Activated T-cell treated with anti-CD3 and anti-CD28 coated beads, Interleukin-2, amount 50 U/mL, for 24 hours (primary cell): ENCODE results near the gene SH3GL3.

Experiments used
- DNase-seq: peaks from one replicate; pipeline ENCODE4 v3.0.0-alpha.2; 2020
- H3K27ac Mint-ChIP-seq: 2 replicates; pipeline ENCODE4 v1.8.0; 2020; ENCODE audit warnings: mild to moderate bottlenecking, mixed read lengths
- H3K27me3 Mint-ChIP-seq: 2 replicates; pipeline ENCODE4 v1.8.0; 2020; ENCODE audit warnings: mixed read lengths
- H3K36me3 Mint-ChIP-seq: 2 replicates; pipeline ENCODE4 v1.8.0; 2020; ENCODE audit warnings: low read depth, mixed read lengths
- H3K4me1 Mint-ChIP-seq: 2 replicates; pipeline ENCODE4 v1.8.0; 2020; ENCODE audit warnings: low read depth, mixed read lengths
- H3K4me3 Mint-ChIP-seq: 2 replicates; pipeline ENCODE4 v1.8.0; 2020; ENCODE audit warnings: mild to moderate bottlenecking, moderate library complexity, mixed read lengths
- H3K9me3 Mint-ChIP-seq: 2 replicates; pipeline ENCODE4 v1.8.0; 2020; ENCODE audit warnings: mixed read lengths

SH3GL3 gene

DNA sequence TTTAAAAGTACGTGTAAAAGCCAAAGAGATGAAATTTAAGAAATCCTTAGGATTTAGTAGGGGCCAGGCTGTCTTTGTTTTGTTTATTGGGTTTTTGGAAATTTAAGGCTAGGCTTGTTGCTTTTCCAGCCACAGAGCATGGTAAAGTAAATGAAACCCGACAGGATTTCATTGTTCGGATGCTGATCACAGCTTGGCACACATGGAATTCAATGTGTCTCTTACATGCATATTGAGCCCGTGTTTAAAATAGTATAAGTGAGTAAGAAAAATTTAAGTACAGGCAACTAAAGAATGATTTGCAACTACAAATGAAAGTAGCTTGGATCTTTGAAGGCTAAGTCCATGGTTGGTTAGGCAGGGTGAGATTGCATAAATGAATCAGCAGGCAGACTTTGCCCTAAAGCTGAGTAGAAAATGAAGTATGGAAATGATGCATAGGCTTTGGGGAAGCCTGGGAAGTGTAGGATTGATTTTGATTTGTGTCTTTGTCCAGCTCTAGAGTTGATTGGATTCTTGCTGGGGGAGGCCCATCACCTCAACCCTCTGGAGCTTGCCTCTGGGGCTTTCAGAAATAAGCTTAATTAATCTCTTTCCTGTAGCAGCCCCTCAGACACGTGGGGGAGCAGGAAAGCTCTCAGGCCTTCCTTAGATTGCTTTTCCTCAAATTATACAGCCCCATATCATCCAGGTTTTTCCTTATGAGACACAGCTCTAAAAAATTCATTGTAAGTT lies 138.6 kb downstream of the SH3GL3 start:
- H3K9me3 Mint-ChIP-seq, result no peaks in the 10 kb centered on the region
- H3K36me3 Mint-ChIP-seq, result no peaks in the 10 kb centered on the region
- H3K27ac Mint-ChIP-seq, result no peak overlapping the region
- no peaks in the 10 kb centered on the region for H3K4me1 Mint-ChIP-seq
- no peak overlapping the region for H3K4me3 Mint-ChIP-seq
- no peaks in the 10 kb centered on the region for H3K27me3 Mint-ChIP-seq
- no peak for DNase-seq

- H3K4me3 Mint-ChIP-seq, result no peak overlapping the region
- H3K27ac Mint-ChIP-seq, result no peak overlapping the region
- H3K27me3 Mint-ChIP-seq, result no peaks in the 10 kb centered on the region
- H3K4me1 Mint-ChIP-seq, result no peaks in the 10 kb centered on the region
- no peaks in the 10 kb centered on the region for H3K36me3 Mint-ChIP-seq
- no peaks in the 10 kb centered on the region for H3K9me3 Mint-ChIP-seq
- DNase-seq, result no peak
Observed at GRCh38 chr15:83587091-83587490, 139.9 kb downstream of the SH3GL3 start.

GRCh38 chr15:83588441-83588840 lies 141.3 kb downstream of the SH3GL3 start:
- no peaks in the 10 kb centered on the region for H3K9me3 Mint-ChIP-seq
- no peak overlapping the region for H3K27ac Mint-ChIP-seq
- no peaks in the 10 kb centered on the region for H3K27me3 Mint-ChIP-seq
- H3K36me3 Mint-ChIP-seq, result no peaks in the 10 kb centered on the region
- DNase-seq, result no peak
- H3K4me3 Mint-ChIP-seq, result no peak overlapping the region
- H3K4me1 Mint-ChIP-seq, result no peaks in the 10 kb centered on the region

DNA sequence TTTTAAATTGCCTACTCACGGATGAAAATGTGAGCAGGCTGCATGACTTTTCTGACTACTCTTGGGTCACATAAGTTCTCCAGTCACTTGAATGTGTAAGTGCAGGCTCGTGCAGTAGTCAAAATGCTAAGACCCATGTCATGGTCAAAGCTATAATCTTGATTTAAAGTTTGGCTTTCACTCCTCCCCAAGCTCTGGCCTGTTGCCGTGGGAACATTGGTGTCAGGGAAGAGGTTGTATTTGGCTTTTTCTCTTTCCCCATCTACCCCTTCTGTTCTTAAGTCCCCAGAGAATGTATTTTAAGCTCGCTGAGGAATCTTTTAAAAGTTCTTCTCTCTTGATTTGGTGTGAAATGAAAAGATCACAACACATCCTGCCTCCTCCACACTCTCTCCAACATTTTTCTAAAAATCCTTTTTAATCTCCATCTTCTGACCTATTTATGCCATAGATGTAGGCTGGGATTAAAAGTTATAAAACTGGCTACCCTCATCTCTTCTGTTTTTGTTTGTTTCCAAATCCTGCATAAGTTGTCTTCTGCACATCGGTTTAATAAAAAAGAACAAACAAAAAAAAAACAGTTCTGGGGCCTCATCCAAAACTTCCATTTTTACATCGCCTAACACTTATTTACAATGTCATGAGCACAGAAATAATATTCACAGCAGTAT lies 145.4 kb downstream of the SH3GL3 start:
- no peak overlapping the region for H3K4me3 Mint-ChIP-seq
- H3K36me3 Mint-ChIP-seq, result no peaks in the 10 kb centered on the region
- H3K4me1 Mint-ChIP-seq, result no peaks in the 10 kb centered on the region
- H3K27ac Mint-ChIP-seq, result no peak overlapping the region
- H3K9me3 Mint-ChIP-seq, result no peaks in the 10 kb centered on the region
- no peak for DNase-seq
- no peaks in the 10 kb centered on the region for H3K27me3 Mint-ChIP-seq

DNA sequence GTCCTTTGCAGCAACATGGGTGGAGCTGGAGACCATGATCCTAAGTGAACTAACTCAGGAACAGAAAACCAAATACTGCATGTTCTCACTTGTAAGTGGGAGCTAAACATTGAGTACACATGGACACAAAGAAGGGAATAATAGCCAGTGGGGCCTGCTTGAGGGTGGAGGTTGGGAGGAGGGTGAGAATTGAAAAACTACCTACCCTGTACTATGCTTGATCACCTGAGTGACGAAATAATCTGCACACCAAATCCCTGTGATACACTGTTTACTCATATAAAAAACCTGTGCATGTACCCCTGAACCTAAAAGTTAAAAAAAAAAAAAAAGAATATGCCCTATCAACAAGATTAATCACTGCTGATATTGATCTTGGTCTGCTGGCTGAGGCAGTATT lies 148.1 kb downstream of the SH3GL3 start:
- no peak overlapping the region for H3K27ac Mint-ChIP-seq
- peaks cover 4% of the 10 kb centered on the region for H3K9me3 Mint-ChIP-seq
- H3K4me3 Mint-ChIP-seq, result no peak overlapping the region
- no peak for DNase-seq
- peaks cover 5% of the 10 kb centered on the region for H3K27me3 Mint-ChIP-seq
- H3K36me3 Mint-ChIP-seq, result no peaks in the 10 kb centered on the region
- no peaks in the 10 kb centered on the region for H3K4me1 Mint-ChIP-seq

GRCh38 chr15:83598031-83598430 lies 150.9 kb downstream of the SH3GL3 start:
- H3K4me1 Mint-ChIP-seq, result no peaks in the 10 kb centered on the region
- no peak overlapping the region for H3K27ac Mint-ChIP-seq
- H3K36me3 Mint-ChIP-seq, result no peaks in the 10 kb centered on the region
- DNase-seq, result no peak
- H3K9me3 Mint-ChIP-seq, result peaks cover 4% of the 10 kb centered on the region
- H3K27me3 Mint-ChIP-seq, result peaks cover 9% of the 10 kb centered on the region
- no peak overlapping the region for H3K4me3 Mint-ChIP-seq

DNA sequence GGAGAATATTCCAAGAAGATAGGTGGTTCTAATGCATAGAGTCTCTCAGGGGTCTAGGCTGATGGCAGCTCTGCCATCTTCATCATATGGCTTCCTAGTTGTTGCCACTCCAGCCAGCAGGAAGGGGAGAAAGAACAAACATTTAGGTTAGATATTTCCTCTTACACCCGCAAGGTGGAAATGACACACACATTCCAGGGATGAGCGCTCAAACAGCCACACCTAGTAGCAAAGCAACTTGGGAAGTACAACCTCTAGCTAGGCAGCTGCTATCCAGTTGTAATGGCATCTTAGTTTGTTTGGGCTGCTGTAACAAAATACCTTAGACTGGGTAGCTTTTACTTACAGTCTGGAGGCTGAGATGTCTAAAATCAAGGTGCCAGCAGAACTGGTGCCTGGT lies 154.9 kb downstream of the SH3GL3 start:
- Mint-ChIP-seq H3K27me3 (peaks cover 19% of the 10 kb centered on the region), H3K4me1 (no peaks in the 10 kb centered on the region), H3K36me3 (no peaks in the 10 kb centered on the region), H3K9me3 (peaks cover 8% of the 10 kb centered on the region), H3K27ac (no peak overlapping the region), H3K4me3 (no peak overlapping the region)
- no peak for DNase-seq

- no peaks in the 10 kb centered on the region for H3K36me3 Mint-ChIP-seq
- peaks cover 22% of the 10 kb centered on the region for H3K27me3 Mint-ChIP-seq
- DNase-seq, result no peak
- no peak overlapping the region for H3K4me3 Mint-ChIP-seq
- H3K9me3 Mint-ChIP-seq, result peaks cover 8% of the 10 kb centered on the region
- H3K4me1 Mint-ChIP-seq, result no peaks in the 10 kb centered on the region
- no peak overlapping the region for H3K27ac Mint-ChIP-seq
Observed at GRCh38 chr15:83604549-83604948, 157.4 kb downstream of the SH3GL3 start.

GRCh38 chr15:83605111-83605945 lies 158.2 kb downstream of the SH3GL3 start:
- Mint-ChIP-seq H3K4me1 (no peaks in the 10 kb centered on the region), H3K4me3 (no peak overlapping the region), H3K9me3 (peaks cover 4% of the 10 kb centered on the region), H3K27ac (no peak overlapping the region), H3K27me3 (peaks cover 15% of the 10 kb centered on the region), H3K36me3 (no peaks in the 10 kb centered on the region)
- no peak for DNase-seq

DNA sequence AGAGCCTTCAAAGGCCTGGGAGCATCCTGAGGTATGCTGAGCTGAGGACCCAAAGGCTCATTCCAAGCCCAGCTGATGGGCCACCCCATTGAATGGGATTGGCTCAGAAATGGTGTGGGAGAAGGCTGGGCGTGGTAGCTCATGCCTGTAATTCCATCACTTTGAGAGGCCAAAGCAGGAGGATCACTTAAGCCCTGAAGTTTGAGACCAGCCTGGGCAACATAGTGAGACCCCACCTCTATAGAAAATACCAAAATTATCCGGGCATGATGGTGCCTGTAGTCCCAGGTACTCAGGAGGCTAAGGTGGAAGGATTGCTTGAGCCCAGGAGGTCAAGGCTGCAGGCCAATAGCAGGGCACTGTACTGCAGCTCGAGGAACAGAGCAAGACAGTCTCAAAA lies 163.0 kb downstream of the SH3GL3 start:
- Mint-ChIP-seq H3K9me3 (no peaks in the 10 kb centered on the region), H3K4me3 (no peak overlapping the region), H3K36me3 (no peaks in the 10 kb centered on the region), H3K27me3 (peaks cover 9% of the 10 kb centered on the region), H3K4me1 (no peaks in the 10 kb centered on the region), H3K27ac (no peak overlapping the region)
- DNase-seq, result no peak

DNA sequence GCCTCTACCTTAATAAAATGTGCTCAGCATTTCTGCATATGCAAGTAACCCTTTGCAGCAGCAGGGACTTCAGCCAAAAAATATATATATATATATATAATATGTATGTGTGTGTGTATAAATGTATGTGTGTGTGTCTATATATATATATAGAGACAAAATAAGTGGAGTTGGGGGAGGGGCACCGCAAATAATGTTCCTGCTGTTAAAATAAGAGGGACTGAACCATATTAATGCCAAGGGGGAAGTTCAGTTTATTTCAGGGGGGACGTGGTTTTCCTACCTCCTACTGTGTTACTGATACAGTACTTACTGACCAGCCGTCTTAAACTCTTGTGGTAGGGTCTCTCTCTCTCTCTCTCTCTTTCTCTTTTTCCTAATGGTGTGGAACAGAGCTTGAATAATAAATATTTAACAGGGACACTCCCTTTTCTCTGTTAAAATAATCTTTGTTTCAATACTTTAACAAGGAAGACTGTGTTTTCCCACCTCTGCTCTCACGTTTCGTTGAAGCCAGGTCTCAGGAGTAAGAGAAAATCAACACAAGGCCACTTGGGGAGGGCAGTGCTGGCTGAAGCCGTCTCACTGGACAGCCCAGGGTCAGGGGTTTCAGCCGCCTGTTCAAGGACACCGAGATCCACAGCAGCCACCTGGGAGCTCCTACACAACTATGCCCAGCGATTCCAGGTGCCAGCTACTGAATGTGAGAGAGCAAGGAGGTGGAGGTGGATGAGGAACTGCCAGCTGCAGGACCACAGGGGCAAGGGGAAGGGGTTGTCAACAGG lies 164.0 kb downstream of the SH3GL3 start:
- Mint-ChIP-seq H3K9me3 (no peaks in the 10 kb centered on the region), H3K36me3 (no peaks in the 10 kb centered on the region), H3K27me3 (peaks cover 9% of the 10 kb centered on the region), H3K4me3 (no peak overlapping the region), H3K4me1 (no peaks in the 10 kb centered on the region), H3K27ac (no peak overlapping the region)
- no peak for DNase-seq

- Mint-ChIP-seq H3K27ac (no peak overlapping the region), H3K27me3 (peaks cover 8% of the 10 kb centered on the region), H3K9me3 (no peaks in the 10 kb centered on the region), H3K4me3 (no peak overlapping the region), H3K36me3 (no peaks in the 10 kb centered on the region), H3K4me1 (no peaks in the 10 kb centered on the region)
- DNase-seq, result no peak
Observed at GRCh38 chr15:83612226-83612625, 165.1 kb downstream of the SH3GL3 start.

GRCh38 chr15:83612898-83613635 lies 165.9 kb downstream of the SH3GL3 start:
- Mint-ChIP-seq H3K36me3 (no peaks in the 10 kb centered on the region), H3K4me1 (no peaks in the 10 kb centered on the region), H3K27me3 (peaks cover 11% of the 10 kb centered on the region), H3K9me3 (no peaks in the 10 kb centered on the region), H3K4me3 (no peak overlapping the region), H3K27ac (no peak overlapping the region)
- DNase-seq, result no peak

DNA sequence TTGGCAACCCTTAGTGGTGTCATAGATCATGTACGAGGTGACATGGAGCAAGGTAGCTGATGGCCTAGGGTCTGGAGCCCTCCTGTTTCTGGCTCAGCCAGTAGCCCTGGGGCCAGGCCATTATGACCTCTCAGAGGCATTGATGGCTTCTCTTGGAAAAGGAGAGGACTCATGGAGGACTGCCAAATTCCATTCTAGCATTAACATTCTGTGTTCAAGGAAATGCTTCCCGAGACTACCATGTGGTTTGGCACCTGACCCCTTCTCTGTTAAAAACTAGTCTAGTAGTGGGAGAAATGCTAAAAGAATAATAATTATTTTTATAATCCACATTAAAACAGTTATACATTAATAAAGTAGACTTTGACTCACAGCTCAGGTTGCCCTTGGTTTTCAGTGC lies 166.6 kb downstream of the SH3GL3 start:
- Mint-ChIP-seq H3K9me3 (no peaks in the 10 kb centered on the region), H3K4me3 (no peak overlapping the region), H3K4me1 (no peaks in the 10 kb centered on the region), H3K27me3 (peaks cover 11% of the 10 kb centered on the region), H3K27ac (no peak overlapping the region), H3K36me3 (no peaks in the 10 kb centered on the region)
- no peak for DNase-seq
